Measurements from ENCODE around the gene IVD.

IVD gene

DNA sequence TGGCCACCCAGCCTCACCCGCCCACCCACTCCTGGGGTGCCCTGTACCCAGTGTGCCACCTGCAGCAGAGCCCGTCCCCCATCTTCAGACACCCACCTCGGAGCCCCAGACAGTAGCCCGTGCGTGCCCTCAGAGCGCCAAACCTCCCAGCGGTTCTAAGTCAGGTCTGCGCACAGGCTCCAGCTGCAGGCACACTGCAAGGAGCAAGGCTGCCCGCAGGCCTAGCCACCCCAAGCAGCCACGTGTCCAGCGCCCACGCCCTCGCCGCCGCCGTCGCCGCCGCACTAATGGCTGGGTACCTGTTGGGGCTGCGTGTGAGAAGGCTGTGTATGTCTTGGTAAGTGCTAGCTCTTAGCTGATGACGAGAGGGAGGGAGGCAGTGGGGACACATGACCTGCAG lies 56.4 kb downstream of the IVD start:
- DNase-seq = no peak

DNA sequence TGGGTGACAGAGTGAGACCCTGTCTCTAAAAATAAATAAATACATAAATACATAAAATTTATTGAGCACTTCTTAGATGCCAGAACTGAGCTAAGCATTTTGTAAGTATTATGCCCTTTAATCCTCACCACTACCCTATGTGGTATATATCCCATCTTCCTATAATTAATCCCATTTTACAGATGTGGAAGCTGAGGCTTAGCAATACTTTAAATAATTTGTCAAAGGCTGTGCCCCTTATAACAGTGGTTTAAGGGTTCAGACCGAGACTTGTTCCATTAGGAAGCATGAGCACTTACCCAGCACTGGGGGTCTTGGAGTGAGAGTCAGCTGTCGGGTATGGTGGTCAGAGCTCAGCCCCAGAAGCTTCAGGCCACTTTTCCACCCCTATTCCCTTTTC lies 57.7 kb downstream of the IVD start:
- no peak for DNase-seq

DNA sequence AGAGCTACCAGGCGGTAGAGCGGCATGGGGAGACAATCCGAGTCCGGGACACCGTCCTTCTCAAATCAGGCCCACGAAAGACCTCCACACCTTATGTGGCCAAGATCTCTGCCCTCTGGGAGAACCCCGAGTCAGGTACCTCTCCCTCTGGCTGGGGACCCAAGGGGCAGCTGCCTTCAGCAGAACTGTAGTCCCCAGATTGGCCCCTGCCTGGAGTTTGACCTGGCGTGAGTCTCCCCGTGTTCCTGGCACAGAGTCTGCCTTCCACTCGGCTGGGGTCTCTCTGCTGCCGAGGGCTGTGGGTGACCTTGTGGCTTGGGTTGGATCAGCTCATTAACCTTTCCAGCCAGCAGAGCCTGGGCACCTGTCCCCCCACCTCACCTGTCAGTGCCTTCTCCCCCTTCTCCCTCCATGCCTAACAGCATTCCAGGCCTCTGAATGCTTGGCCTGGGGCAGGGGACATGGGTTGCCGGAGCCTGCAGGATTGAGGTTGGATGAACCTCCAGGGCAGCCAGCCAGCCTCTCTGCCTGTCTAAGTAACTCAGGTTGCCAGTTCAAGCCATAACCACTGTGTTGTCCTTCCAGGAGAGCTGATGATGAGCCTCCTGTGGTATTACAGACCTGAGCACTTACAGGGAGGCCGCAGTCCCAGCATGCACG lies 58.4 kb downstream of the IVD start:
- DNase-seq = no peak

DNA sequence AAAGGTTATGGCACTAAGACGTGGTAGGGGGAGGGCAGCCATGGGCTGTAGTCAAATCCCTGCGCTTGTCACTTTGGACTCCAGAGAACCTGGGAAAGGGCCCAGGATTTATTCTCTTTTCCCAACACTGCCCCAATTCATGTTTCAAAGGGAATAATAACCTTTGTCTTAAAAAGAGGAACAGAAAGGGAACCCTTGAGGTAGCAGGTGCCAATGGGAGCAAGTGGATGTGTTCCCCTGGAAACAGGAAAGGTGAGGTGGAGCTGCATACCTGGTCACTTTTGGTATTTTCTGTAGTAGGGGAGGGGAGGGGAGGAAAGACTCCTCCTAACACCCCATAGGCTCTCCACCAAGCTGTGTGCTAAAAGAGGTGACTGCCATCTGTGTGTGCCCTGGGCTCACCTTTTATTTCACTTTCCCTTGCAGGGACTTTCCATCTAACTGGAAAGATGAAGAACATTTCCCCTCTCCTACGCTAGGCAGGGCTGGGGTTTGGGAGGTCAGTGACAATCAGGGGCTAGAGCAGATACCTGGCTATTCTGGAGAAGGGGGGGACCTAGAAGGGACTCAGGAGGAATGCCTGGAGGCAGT lies 59.1 kb downstream of the IVD start:
- DNase-seq = no peak

DNA sequence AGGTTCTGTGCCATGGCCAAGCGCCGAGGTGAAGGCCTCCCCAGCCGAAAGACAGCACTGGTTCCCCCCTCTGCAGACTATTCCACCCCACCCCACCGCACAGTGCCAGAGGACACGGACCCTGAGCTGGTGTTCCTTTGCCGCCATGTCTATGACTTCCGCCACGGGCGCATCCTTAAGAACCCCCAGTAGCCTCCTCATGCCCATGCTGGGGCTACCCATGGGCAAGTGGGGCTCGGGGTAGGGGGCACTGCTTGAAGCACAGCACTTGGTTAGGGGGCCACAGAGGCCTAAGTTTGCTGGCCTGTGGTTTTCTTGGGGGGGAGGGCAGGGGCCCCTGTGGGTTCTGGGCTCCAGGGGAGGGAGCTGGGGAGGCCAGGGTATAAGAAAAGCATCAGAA lies 60.3 kb downstream of the IVD start:
- no peak for DNase-seq

DNA sequence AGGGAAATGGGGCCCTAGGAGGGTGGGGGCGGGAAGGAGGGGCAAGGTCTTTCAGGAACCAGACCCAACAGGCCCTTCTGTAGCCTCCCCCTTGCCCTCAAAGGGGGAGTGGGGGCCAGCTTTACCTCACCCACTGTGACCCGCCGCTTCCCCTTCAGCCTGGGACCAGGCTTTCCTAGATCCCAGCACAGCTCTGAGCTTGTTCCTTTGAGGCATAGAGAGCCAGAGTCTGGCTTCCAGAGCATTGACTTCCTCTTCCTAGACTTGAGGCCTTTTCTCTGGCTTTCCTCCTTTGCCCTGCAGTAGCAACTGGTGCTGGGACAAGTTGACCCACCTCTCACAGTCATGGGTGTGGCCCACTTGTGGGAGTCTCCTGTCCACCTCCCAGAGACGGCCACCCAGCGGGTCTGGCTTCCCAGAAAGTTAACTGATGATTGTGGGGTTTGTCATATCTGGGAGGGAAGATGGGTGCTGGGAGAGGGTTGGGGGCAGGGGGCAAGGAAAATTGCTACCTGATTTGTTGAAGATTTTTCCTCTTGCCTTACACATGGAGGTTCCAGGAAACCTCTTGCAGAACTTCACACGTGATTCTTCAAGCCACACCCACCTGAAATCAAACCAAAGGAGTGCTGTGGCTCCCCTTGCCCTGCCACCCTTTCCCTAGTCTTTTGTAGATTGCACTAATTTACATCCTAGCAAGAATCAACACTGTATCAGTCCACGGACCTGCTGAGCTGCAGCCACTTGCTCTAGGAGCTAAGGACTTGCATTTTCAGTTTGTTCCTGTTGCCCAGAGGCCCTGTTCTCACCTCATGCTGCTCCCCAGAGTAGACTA lies 61.0 kb downstream of the IVD start:
- no peak for DNase-seq

DNA sequence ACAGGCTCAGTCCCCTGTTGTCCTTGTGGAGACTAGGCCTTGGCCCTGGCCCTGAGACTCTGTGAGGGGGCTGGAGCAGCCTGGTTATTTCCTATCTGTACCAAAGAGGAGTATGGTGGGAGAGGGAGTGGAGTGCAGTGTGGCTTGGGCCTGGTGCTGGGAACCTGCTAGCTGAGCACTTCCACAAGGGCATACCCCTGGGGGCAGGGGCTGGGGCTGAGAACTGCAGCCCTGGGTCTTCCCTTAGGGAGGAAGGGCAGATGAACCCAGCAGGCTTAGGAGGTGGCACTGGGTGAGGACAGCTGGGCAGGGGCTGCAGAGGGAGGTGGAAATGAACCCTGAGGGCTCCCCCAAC lies 61.6 kb downstream of the IVD start:
- no peak for DNase-seq

DNA sequence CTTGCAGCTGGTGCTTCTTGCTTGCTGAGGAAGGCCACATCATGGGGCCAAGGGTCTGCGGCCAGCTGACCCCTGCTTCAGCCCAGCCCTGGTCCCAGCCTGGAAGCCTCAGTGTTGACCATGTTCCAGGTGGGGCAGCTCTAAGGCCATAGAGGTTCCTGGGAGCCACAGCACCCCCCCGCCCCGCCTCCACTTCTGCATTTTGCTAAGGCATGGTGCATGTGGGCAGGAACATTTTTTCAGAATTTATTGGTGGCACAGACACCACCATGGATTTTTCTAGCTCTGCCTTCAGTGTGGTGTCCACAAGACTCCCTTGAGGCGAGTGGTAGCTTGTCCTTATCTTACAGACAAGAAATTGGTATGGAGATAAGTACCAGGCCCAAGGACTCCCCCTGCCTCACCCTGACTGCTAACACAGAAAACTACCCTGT lies 63.3 kb downstream of the IVD start:
- DNase-seq = no peak

DNA sequence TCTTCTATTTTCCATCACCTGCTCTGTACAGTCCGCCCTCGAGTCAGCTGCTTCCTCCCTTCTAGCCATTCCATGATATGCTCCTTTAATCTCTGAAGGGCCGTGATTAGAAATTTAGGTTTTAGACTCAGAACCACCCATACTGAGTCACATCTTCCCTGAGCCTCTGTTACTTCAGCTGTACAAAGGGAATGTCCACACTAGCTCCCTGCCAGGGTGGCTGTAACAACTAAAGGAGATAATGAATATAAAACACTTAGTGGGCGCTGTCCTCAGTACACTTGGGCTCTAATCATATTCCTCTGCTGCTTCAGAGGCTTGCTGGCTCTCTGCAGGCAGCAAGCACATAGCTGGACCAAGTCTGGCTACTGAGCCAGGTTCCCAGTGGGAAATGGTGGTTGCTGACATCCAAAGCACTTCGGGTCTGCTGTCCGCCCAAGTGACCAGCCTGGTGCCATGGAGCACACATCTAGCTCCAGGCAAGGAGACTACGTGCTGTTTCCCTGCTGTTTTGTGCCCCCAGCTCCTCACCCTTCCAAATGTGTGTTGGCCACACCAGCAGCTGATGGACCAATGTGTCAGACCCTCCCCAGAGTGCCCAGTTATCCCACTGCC lies 64.3 kb downstream of the IVD start:
- peak; percentile 6 for DNase-seq

DNA sequence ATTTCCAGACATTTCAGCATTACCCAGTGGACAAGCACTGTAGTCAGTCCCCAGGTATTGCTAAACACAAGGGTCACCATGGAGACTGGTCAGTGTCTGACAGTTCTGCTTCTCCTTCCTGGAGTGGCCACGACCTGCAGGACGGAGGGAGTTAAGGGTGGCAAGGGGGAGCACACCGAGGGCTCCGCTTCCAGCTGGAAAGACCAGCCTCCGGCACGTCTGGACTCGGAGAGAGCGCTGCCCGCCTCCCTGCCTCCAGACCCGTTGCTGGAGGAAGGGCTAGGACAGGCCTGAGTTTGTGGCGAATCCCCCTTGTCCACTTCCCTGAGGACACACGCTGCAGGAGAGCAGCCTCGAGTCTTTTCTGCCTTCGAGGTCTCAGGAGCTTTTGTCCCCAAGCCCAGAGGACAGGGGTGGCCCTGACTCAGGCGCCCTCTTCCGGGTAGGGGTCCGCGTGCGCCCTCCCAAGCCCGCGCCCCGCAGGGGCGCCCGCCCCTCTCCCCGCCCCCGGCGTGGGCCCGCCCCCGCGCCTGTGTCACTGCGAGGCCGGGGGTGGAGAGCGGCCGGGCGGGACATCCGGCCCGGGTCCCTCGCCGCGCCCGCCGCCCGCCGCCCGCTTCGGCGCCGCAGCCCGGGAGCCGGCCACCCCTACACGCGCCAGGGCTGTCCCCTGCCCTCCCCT lies 65.0 kb downstream of the IVD start, which contains the start of gene CHST14:
Gene CHST14 (plus strand): TSS at position 562 of the 682 bp plus-strand sequence. CDS start 230 bp downstream, outside the sequence.
- DNase-seq = peak; percentile 57
